ENCODE data around the gene PCMT1.
"Not testable (repeated sequence)": the region's sequence is repeated elsewhere in the genome, so short reads cannot be mapped to it uniquely, and the experiment has no call there.

PCMT1 gene

GRCh38 chr6:149823013-149823412, 73.5 kb downstream of the PCMT1 start:
- DNase-seq, result no peak

GRCh38 chr6:149825292-149825691, 75.8 kb downstream of the PCMT1 start:
- no peak for DNase-seq

GRCh38 chr6:149830731-149831307, 81.3 kb downstream of the PCMT1 start:
- DNase-seq, result peak; percentile 27

- DNase-seq, result no peak
Observed at GRCh38 chr6:149831308-149831820, 81.8 kb downstream of the PCMT1 start.

- DNase-seq, result no peak
Observed at GRCh38 chr6:149833651-149834050, 84.1 kb downstream of the PCMT1 start.

GRCh38 chr6:149834513-149835481, 85.3 kb downstream of the PCMT1 start:
- peak; percentile 73 for DNase-seq

GRCh38 chr6:149840345-149841075, 91.0 kb downstream of the PCMT1 start:
- peak; percentile 60 for DNase-seq

- DNase-seq, result no peak
Observed at GRCh38 chr6:149842331-149842730, 92.8 kb downstream of the PCMT1 start.

GRCh38 chr6:149843051-149843633, 93.6 kb downstream of the PCMT1 start:
- no peak for DNase-seq

GRCh38 chr6:149844036-149844435, 94.5 kb downstream of the PCMT1 start:
- DNase-seq, result not testable (repeated sequence)

GRCh38 chr6:149844480-149844879, 94.9 kb downstream of the PCMT1 start:
- DNase-seq, result no peak

- DNase-seq, result no peak
Observed at GRCh38 chr6:149845549-149845948, 96.0 kb downstream of the PCMT1 start.

GRCh38 chr6:149846321-149846720, 96.8 kb downstream of the PCMT1 start:
- peak; percentile 68 for DNase-seq

GRCh38 chr6:149847939-149848267, 98.4 kb downstream of the PCMT1 start:
- DNase-seq, result no peak

GRCh38 chr6:149848343-149848742, 98.8 kb downstream of the PCMT1 start:
- DNase-seq, result not testable (repeated sequence)

- no peak for DNase-seq
Observed at GRCh38 chr6:149851461-149852110, 102.0 kb downstream of the PCMT1 start.

- DNase-seq, result no peak
Observed at GRCh38 chr6:149852180-149852579, 102.6 kb downstream of the PCMT1 start.

GRCh38 chr6:149852881-149853280, 103.3 kb downstream of the PCMT1 start:
- DNase-seq, result no peak

GRCh38 chr6:149854017-149854416, 104.5 kb downstream of the PCMT1 start:
- not testable (repeated sequence) for DNase-seq

GRCh38 chr6:149854532-149854931, 105.0 kb downstream of the PCMT1 start:
- DNase-seq, result no peak

- no peak for DNase-seq
Observed at GRCh38 chr6:149855040-149855654, 105.6 kb downstream of the PCMT1 start.

GRCh38 chr6:149855741-149856140, 106.2 kb downstream of the PCMT1 start:
- no peak for DNase-seq

Data from right hindlimb (tissue), 1 donor.